ENCODE measurements around the gene C3orf20.

The C3orf20 gene

GRCh38 chr3:14678015-14678503 lies 3.1 kb downstream of the C3orf20 start:
- Histone ChIP-seq H3K9ac (ENCODE audit: low read length in 2 of 2) (no peak overlapping the region), H3K4me3 (ENCODE audit: low read length in 2 of 2) (no peak overlapping the region), H3K27me3 (ENCODE audit: control insufficient read depth in 1 of 2, insufficient read depth in 2 of 2, low read length in 2 of 2) (no peaks in the 10 kb centered on the region), H3K9me3 (ENCODE audit: control insufficient read depth in 2 of 2, low read length in 2 of 2) (no peaks in the 10 kb centered on the region), H3K4me1 (ENCODE audit: control insufficient read depth, insufficient read depth, low read length) (peaks cover 2% of the 10 kb centered on the region), H3K36me3 (ENCODE audit: control insufficient read depth in 2 of 2, insufficient read depth in 2 of 2, low read length in 2 of 2) (peaks cover 0 to 2% of the 10 kb centered on the region in 2 donors), H3K27ac (ENCODE audit: low read length) (no peak overlapping the region)

- H3K4me3 ChIP-seq (ENCODE audit: low read length in 2 of 2), result no peak overlapping the region
- H3K27me3 ChIP-seq (ENCODE audit: control insufficient read depth in 1 of 2, insufficient read depth in 2 of 2, low read length in 2 of 2), result no peaks in the 10 kb centered on the region
- H3K4me1 ChIP-seq (ENCODE audit: control insufficient read depth, insufficient read depth, low read length), result peaks cover 2% of the 10 kb centered on the region
- no peaks in the 10 kb centered on the region for H3K9me3 ChIP-seq (ENCODE audit: control insufficient read depth in 2 of 2, low read length in 2 of 2)
- H3K27ac ChIP-seq (ENCODE audit: low read length), result no peak overlapping the region
- H3K9ac ChIP-seq (ENCODE audit: low read length in 2 of 2), result no peak overlapping the region
- no peaks in the 10 kb centered on the region for H3K36me3 ChIP-seq (ENCODE audit: control insufficient read depth in 2 of 2, insufficient read depth in 2 of 2, low read length in 2 of 2)
These were observed 5.2 kb downstream of the C3orf20 start for GRCh38 chr3:14680115-14680514.

- Histone ChIP-seq H3K4me3 (ENCODE audit: low read length in 2 of 2) (no peak overlapping the region), H3K9ac (ENCODE audit: low read length in 2 of 2) (no peak overlapping the region), H3K36me3 (ENCODE audit: control insufficient read depth in 2 of 2, insufficient read depth in 2 of 2, low read length in 2 of 2) (no peaks in the 10 kb centered on the region), H3K9me3 (ENCODE audit: control insufficient read depth in 2 of 2, low read length in 2 of 2) (no peaks in the 10 kb centered on the region), H3K27ac (ENCODE audit: low read length) (no peak overlapping the region), H3K4me1 (ENCODE audit: control insufficient read depth, insufficient read depth, low read length) (peaks cover 2% of the 10 kb centered on the region), H3K27me3 (ENCODE audit: control insufficient read depth in 1 of 2, insufficient read depth in 2 of 2, low read length in 2 of 2) (no peaks in the 10 kb centered on the region)
These were observed 5.8 kb downstream of the C3orf20 start for GRCh38 chr3:14680716-14681115.

GRCh38 chr3:14684447-14684846 lies 9.5 kb downstream of the C3orf20 start:
- Histone ChIP-seq H3K27ac (ENCODE audit: low read length) (no peak overlapping the region), H3K4me1 (ENCODE audit: control insufficient read depth, insufficient read depth, low read length) (no peaks in the 10 kb centered on the region), H3K4me3 (ENCODE audit: low read length in 2 of 2) (no peak overlapping the region), H3K36me3 (ENCODE audit: control insufficient read depth in 2 of 2, insufficient read depth in 2 of 2, low read length in 2 of 2) (no peaks in the 10 kb centered on the region), H3K9ac (ENCODE audit: low read length in 2 of 2) (no peak overlapping the region), H3K27me3 (ENCODE audit: control insufficient read depth in 1 of 2, insufficient read depth in 2 of 2, low read length in 2 of 2) (no peaks in the 10 kb centered on the region), H3K9me3 (ENCODE audit: control insufficient read depth in 2 of 2, low read length in 2 of 2) (no peaks in the 10 kb centered on the region)

- Histone ChIP-seq H3K9me3 (ENCODE audit: control insufficient read depth in 2 of 2, low read length in 2 of 2) (no peaks in the 10 kb centered on the region), H3K27me3 (ENCODE audit: control insufficient read depth in 1 of 2, insufficient read depth in 2 of 2, low read length in 2 of 2) (no peaks in the 10 kb centered on the region), H3K27ac (ENCODE audit: low read length) (no peak overlapping the region), H3K4me1 (ENCODE audit: control insufficient read depth, insufficient read depth, low read length) (no peaks in the 10 kb centered on the region), H3K4me3 (ENCODE audit: low read length in 2 of 2) (no peak overlapping the region), H3K9ac (ENCODE audit: low read length in 2 of 2) (no peak overlapping the region), H3K36me3 (ENCODE audit: control insufficient read depth in 2 of 2, insufficient read depth in 2 of 2, low read length in 2 of 2) (no peaks in the 10 kb centered on the region)
These were observed 10.2 kb downstream of the C3orf20 start for GRCh38 chr3:14685179-14685578.

GRCh38 chr3:14687360-14687759 lies 12.4 kb downstream of the C3orf20 start:
- Histone ChIP-seq H3K9ac (ENCODE audit: low read length in 2 of 2) (no peak overlapping the region), H3K4me1 (ENCODE audit: control insufficient read depth, insufficient read depth, low read length) (no peaks in the 10 kb centered on the region), H3K36me3 (ENCODE audit: control insufficient read depth in 2 of 2, insufficient read depth in 2 of 2, low read length in 2 of 2) (no peaks in the 10 kb centered on the region), H3K27me3 (ENCODE audit: control insufficient read depth in 1 of 2, insufficient read depth in 2 of 2, low read length in 2 of 2) (peaks cover 0 to 4% of the 10 kb centered on the region in 2 donors), H3K9me3 (ENCODE audit: control insufficient read depth in 2 of 2, low read length in 2 of 2) (peaks cover 0 to 4% of the 10 kb centered on the region in 2 donors), H3K4me3 (ENCODE audit: low read length in 2 of 2) (no peak overlapping the region), H3K27ac (ENCODE audit: low read length) (no peak overlapping the region)

GRCh38 chr3:14688525-14688924 lies 13.6 kb downstream of the C3orf20 start:
- no peaks in the 10 kb centered on the region for H3K36me3 ChIP-seq (ENCODE audit: control insufficient read depth in 2 of 2, insufficient read depth in 2 of 2, low read length in 2 of 2)

GRCh38 chr3:14689247-14689980 lies 14.5 kb downstream of the C3orf20 start:
- Histone ChIP-seq H3K36me3 (ENCODE audit: control insufficient read depth in 2 of 2, insufficient read depth in 2 of 2, low read length in 2 of 2) (no peaks in the 10 kb centered on the region), H3K27ac (ENCODE audit: low read length) (no peak overlapping the region), H3K4me3 (ENCODE audit: low read length in 2 of 2) (no peak overlapping the region), H3K27me3 (ENCODE audit: control insufficient read depth in 1 of 2, insufficient read depth in 2 of 2, low read length in 2 of 2) (peaks cover 0 to 4% of the 10 kb centered on the region in 2 donors), H3K4me1 (ENCODE audit: control insufficient read depth, insufficient read depth, low read length) (no peaks in the 10 kb centered on the region), H3K9me3 (ENCODE audit: control insufficient read depth in 2 of 2, low read length in 2 of 2) (peaks cover 0 to 4% of the 10 kb centered on the region in 2 donors), H3K9ac (ENCODE audit: low read length in 2 of 2) (no peak overlapping the region)

More at GRCh38 chr3:14688525-14688924, 13.6 kb downstream of the C3orf20 start:
- H3K9me3 ChIP-seq (ENCODE audit: control insufficient read depth in 2 of 2, low read length in 2 of 2), result peaks cover 0 to 4% of the 10 kb centered on the region in 2 donors
- no peak overlapping the region for H3K4me3 ChIP-seq (ENCODE audit: low read length in 2 of 2)
- H3K9ac ChIP-seq (ENCODE audit: low read length in 2 of 2), result no peak overlapping the region
- peaks cover 0 to 4% of the 10 kb centered on the region in 2 donors for H3K27me3 ChIP-seq (ENCODE audit: control insufficient read depth in 1 of 2, insufficient read depth in 2 of 2, low read length in 2 of 2)
- H3K27ac ChIP-seq (ENCODE audit: low read length), result no peak overlapping the region
- H3K4me1 ChIP-seq (ENCODE audit: control insufficient read depth, insufficient read depth, low read length), result no peaks in the 10 kb centered on the region

GRCh38 chr3:14691239-14691638 lies 16.3 kb downstream of the C3orf20 start:
- no peak overlapping the region for H3K4me3 ChIP-seq (ENCODE audit: low read length in 2 of 2)
- no peak overlapping the region for H3K27ac ChIP-seq (ENCODE audit: low read length)
- H3K9me3 ChIP-seq (ENCODE audit: control insufficient read depth in 2 of 2, low read length in 2 of 2), result peaks cover 0 to 4% of the 10 kb centered on the region in 2 donors
- no peak overlapping the region for H3K9ac ChIP-seq (ENCODE audit: low read length in 2 of 2)
- no peaks in the 10 kb centered on the region for H3K36me3 ChIP-seq (ENCODE audit: control insufficient read depth in 2 of 2, insufficient read depth in 2 of 2, low read length in 2 of 2)
- H3K4me1 ChIP-seq (ENCODE audit: control insufficient read depth, insufficient read depth, low read length), result no peaks in the 10 kb centered on the region
- H3K27me3 ChIP-seq (ENCODE audit: control insufficient read depth in 1 of 2, insufficient read depth in 2 of 2, low read length in 2 of 2), result peaks cover 0 to 4% of the 10 kb centered on the region in 2 donors

GRCh38 chr3:14691719-14692118 lies 16.8 kb downstream of the C3orf20 start:
- Histone ChIP-seq H3K9ac (ENCODE audit: low read length in 2 of 2) (no peak overlapping the region), H3K36me3 (ENCODE audit: control insufficient read depth in 2 of 2, insufficient read depth in 2 of 2, low read length in 2 of 2) (no peaks in the 10 kb centered on the region), H3K27me3 (ENCODE audit: control insufficient read depth in 1 of 2, insufficient read depth in 2 of 2, low read length in 2 of 2) (peaks cover 0 to 4% of the 10 kb centered on the region in 2 donors), H3K9me3 (ENCODE audit: control insufficient read depth in 2 of 2, low read length in 2 of 2) (peaks cover 0 to 4% of the 10 kb centered on the region in 2 donors), H3K27ac (ENCODE audit: low read length) (no peak overlapping the region), H3K4me3 (ENCODE audit: low read length in 2 of 2) (no peak overlapping the region), H3K4me1 (ENCODE audit: control insufficient read depth, insufficient read depth, low read length) (no peaks in the 10 kb centered on the region)

GRCh38 chr3:14698601-14699244 lies 23.8 kb downstream of the C3orf20 start:
- H3K27ac ChIP-seq (ENCODE audit: low read length), result no peak overlapping the region
- no peaks in the 10 kb centered on the region for H3K9me3 ChIP-seq (ENCODE audit: control insufficient read depth in 2 of 2, low read length in 2 of 2)
- no peaks in the 10 kb centered on the region for H3K36me3 ChIP-seq (ENCODE audit: control insufficient read depth in 2 of 2, insufficient read depth in 2 of 2, low read length in 2 of 2)
- no peak overlapping the region for H3K9ac ChIP-seq (ENCODE audit: low read length in 2 of 2)
- no peaks in the 10 kb centered on the region for H3K4me1 ChIP-seq (ENCODE audit: control insufficient read depth, insufficient read depth, low read length)
- H3K4me3 ChIP-seq (ENCODE audit: low read length in 2 of 2), result no peak overlapping the region
- H3K27me3 ChIP-seq (ENCODE audit: control insufficient read depth in 1 of 2, insufficient read depth in 2 of 2, low read length in 2 of 2), result no peaks in the 10 kb centered on the region
